HEK293 (cell line): ENCODE data around the gene PCCA.

Source experiments
- CTCF ChIA-PET: fragments of 350-600 bp; formaldehyde crosslinking; extraction: SDS; loops from one replicate; lab custom pipeline; 2021; ENCODE audit warnings: antibody characterized with exemption; lab: Yijun Ruan, JAX
- POLR2A ChIA-PET: fragments of 300-600 bp; formaldehyde crosslinking; extraction: SDS; loops from one replicate; lab custom pipeline; 2020; ENCODE audit warnings: antibody characterized with exemption, inconsistent platforms; lab: Yijun Ruan, JAX
- H3K27ac ChIP-seq: fragments of 200-500 bp; sonication (Bioruptor generic); 2 replicates; pipeline ENCODE4 v1.5.1; 2014; ENCODE audit warnings: low read depth, low read length, control low read depth, inconsistent platforms; ENCODE audit errors: extremely low read depth
- H3K36me3 ChIP-seq, 2 experiments: fragments of 200-500 bp in 1 of 2; sonication (Bioruptor generic) in 1 of 2; 1 replicate in 1 of 2; 2 replicates in 1 of 2; pipeline ENCODE4 v1.5.1; 2014 to 2017; ENCODE audit warnings: inconsistent platforms in 2 of 2, low read length in 2 of 2; ENCODE audit not compliant: control insufficient read depth in 2 of 2, insufficient read depth in 1 of 2
- H3K4me1 ChIP-seq: fragments of 200-500 bp; sonication (Bioruptor generic); 2 replicates; pipeline ENCODE4 v1.5.1; 2014; ENCODE audit warnings: mild to moderate bottlenecking, low read length, inconsistent platforms; ENCODE audit not compliant: control insufficient read depth, insufficient read depth
- H3K4me3 ChIP-seq: 2 replicates; pipeline ENCODE4 v1.5.1; 2011; ENCODE audit warnings: low read depth, mild to moderate bottlenecking, control low read depth, low read length, moderate library complexity
- H3K9me3 ChIP-seq: fragments of 200-500 bp; sonication (Bioruptor generic); 2 replicates; pipeline ENCODE4 v1.5.1; 2014; ENCODE audit warnings: low read depth, low read length, inconsistent platforms; ENCODE audit not compliant: control insufficient read depth, insufficient read depth
- AEBP2 ChIP-seq: fragments of 450-650 bp; formaldehyde crosslinking; IDR thresholded peaks from 2 replicates; pipeline ENCODE4 v1.5.1; 2016; ENCODE audit warnings: missing biosample characterization, missing genetic modification characterization, borderline replicate concordance
- BCL11B ChIP-seq: fragments of 450-650 bp; formaldehyde crosslinking; IDR thresholded peaks from 2 replicates; pipeline ENCODE4 v1.5.1; 2016; ENCODE audit warnings: low read depth, missing biosample characterization, missing genetic modification characterization
- MYNN ChIP-seq: fragments of 450-650 bp; formaldehyde crosslinking; IDR thresholded peaks from 2 replicates; pipeline ENCODE4 v1.5.1; 2016; ENCODE audit warnings: missing biosample characterization, missing genetic modification characterization, borderline replicate concordance
- PRDM1 ChIP-seq: fragments of 450-650 bp; formaldehyde crosslinking; IDR thresholded peaks from 2 replicates; pipeline ENCODE4; 2016; ENCODE audit warnings: missing biosample characterization, missing genetic modification characterization
- PRDM10 ChIP-seq: fragments of 450-650 bp; formaldehyde crosslinking; IDR thresholded peaks from 2 replicates; pipeline ENCODE4 v1.5.1; 2016; ENCODE audit warnings: missing biosample characterization, missing genetic modification characterization
- REST ChIP-seq: fragments of 450-650 bp; formaldehyde crosslinking; IDR thresholded peaks from 2 replicates; pipeline ENCODE4 v1.5.1; 2016; ENCODE audit warnings: missing biosample characterization, missing genetic modification characterization
- ZBTB10 ChIP-seq: fragments of 450-650 bp; formaldehyde crosslinking; IDR thresholded peaks from 2 replicates; pipeline ENCODE4 v1.5.1; 2016; ENCODE audit warnings: missing biosample characterization, missing genetic modification characterization
- ZFP3 ChIP-seq: fragments of 450-650 bp; formaldehyde crosslinking; IDR thresholded peaks from 2 replicates; pipeline ENCODE4 v1.5.1; 2016; ENCODE audit warnings: low read depth, missing biosample characterization, missing genetic modification characterization
- ZNF10 ChIP-seq: fragments of 450-650 bp; formaldehyde crosslinking; IDR thresholded peaks from 2 replicates; pipeline ENCODE4 v1.5.1; 2017; ENCODE audit warnings: missing biosample characterization, missing genetic modification characterization
- ZNF121 ChIP-seq: fragments of 450-650 bp; formaldehyde crosslinking; IDR thresholded peaks from 2 replicates; pipeline ENCODE4 v1.5.1; 2016; ENCODE audit warnings: missing biosample characterization, missing genetic modification characterization
- ZNF138 ChIP-seq: fragments of 450-650 bp; formaldehyde crosslinking; IDR thresholded peaks from 2 replicates; pipeline ENCODE4 v1.5.1; 2016; ENCODE audit warnings: missing biosample characterization, missing genetic modification characterization, borderline replicate concordance
- ZNF155 ChIP-seq: fragments of 450-650 bp; formaldehyde crosslinking; IDR thresholded peaks from 2 replicates; pipeline ENCODE4 v1.5.1; 2016; ENCODE audit warnings: missing biosample characterization, missing genetic modification characterization
- ZNF169 ChIP-seq: fragments of 450-650 bp; formaldehyde crosslinking; IDR thresholded peaks from 2 replicates; pipeline ENCODE4 v1.5.1; 2016; ENCODE audit warnings: missing biosample characterization, missing genetic modification characterization
- ZNF19 ChIP-seq: fragments of 450-650 bp; formaldehyde crosslinking; IDR thresholded peaks from 2 replicates; pipeline ENCODE4; 2016; ENCODE audit warnings: missing biosample characterization, missing genetic modification characterization, low read depth
- ZNF2 ChIP-seq: fragments of 450-650 bp; formaldehyde crosslinking; IDR thresholded peaks from 2 replicates; pipeline ENCODE4 v1.5.1; 2016; ENCODE audit warnings: missing biosample characterization, missing genetic modification characterization
- ZNF202 ChIP-seq: fragments of 450-650 bp; formaldehyde crosslinking; IDR thresholded peaks from 2 replicates; pipeline ENCODE4 v1.5.1; 2016; ENCODE audit warnings: missing biosample characterization, missing genetic modification characterization, borderline replicate concordance
- ZNF248 ChIP-seq: fragments of 450-650 bp; formaldehyde crosslinking; IDR thresholded peaks from 2 replicates; pipeline ENCODE4 v1.5.1; 2017; ENCODE audit warnings: missing biosample characterization, missing genetic modification characterization
- ZNF529 ChIP-seq: fragments of 450-650 bp; formaldehyde crosslinking; IDR thresholded peaks from 2 replicates; pipeline ENCODE4 v1.5.1; 2017; ENCODE audit warnings: missing genetic modification characterization, missing biosample characterization; ENCODE audit not compliant: insufficient replicate concordance
- ZNF548 ChIP-seq: fragments of 450-650 bp; formaldehyde crosslinking; IDR thresholded peaks from 2 replicates; pipeline ENCODE4 v1.5.1; 2016; ENCODE audit warnings: missing biosample characterization, missing genetic modification characterization
- ZNF555 ChIP-seq: fragments of 450-650 bp; formaldehyde crosslinking; conservative IDR thresholded peaks from 2 replicates; pipeline ENCODE4 v1.5.1; 2017; ENCODE audit warnings: missing biosample characterization, mild to moderate bottlenecking, missing genetic modification characterization, inconsistent platforms
- ZNF580 ChIP-seq: fragments of 450-650 bp; formaldehyde crosslinking; IDR thresholded peaks from 2 replicates; pipeline ENCODE4 v1.5.1; 2016; ENCODE audit warnings: missing biosample characterization, missing genetic modification characterization
- ZNF610 ChIP-seq: fragments of 450-650 bp; formaldehyde crosslinking; IDR thresholded peaks from 2 replicates; pipeline ENCODE4 v1.5.1; 2016; ENCODE audit warnings: missing biosample characterization, missing genetic modification characterization, borderline replicate concordance
- ZNF701 ChIP-seq: fragments of 450-650 bp; formaldehyde crosslinking; IDR thresholded peaks from 2 replicates; pipeline ENCODE4 v1.5.1; 2016; ENCODE audit warnings: missing biosample characterization, missing genetic modification characterization
- ZSCAN30 ChIP-seq: fragments of 450-650 bp; IDR thresholded peaks from 2 replicates; pipeline ENCODE4 v1.5.1; 2018; ENCODE audit warnings: missing biosample characterization, mild to moderate bottlenecking, missing genetic modification characterization, moderate library complexity

The PCCA gene

GRCh38 chr13:100532836-100533435, 444.0 kb downstream of the PCCA start:
- CTCF ChIA-PET: no interaction called here
- H3K9me3 ChIP-seq: no peaks in the 10 kb centered on the region
- no peaks in the 10 kb centered on the region for H3K4me1 ChIP-seq
- no peak overlapping the region for H3K4me3 ChIP-seq
- H3K27ac ChIP-seq: no peak overlapping the region
- H3K36me3 ChIP-seq: no peaks in the 10 kb centered on the region
- TF ChIP-seq AEBP2 (tag by site-specific recombination) (no peak), ZNF202 (tag by site-specific recombination) (no peak), ZNF155 (no peak), ZNF19 (no peak), ZNF2 (tag by site-specific recombination) (no peak), BCL11B (tag by site-specific recombination) (no peak), ZNF529 (tag by site-specific recombination) (no peak), ZNF121 (tag by site-specific recombination) (no peak), REST (tag by site-specific recombination) (no peak), ZNF555 (tag by site-specific recombination) (no peak), ZNF610 (tag by site-specific recombination) (no peak), ZNF248 (tag by site-specific recombination) (no peak), ZNF10 (tag by site-specific recombination) (no peak), ZNF138 (tag by site-specific recombination) (no peak)
- POLR2A ChIA-PET: no interaction called here

GRCh38 chr13:100533588-100534041, 444.7 kb downstream of the PCCA start:
- no peaks in the 10 kb centered on the region for H3K9me3 ChIP-seq
- ChIA-PET CTCF (no interaction called here), POLR2A (no interaction called here)
- H3K4me3 ChIP-seq: no peak overlapping the region
- H3K36me3 ChIP-seq: no peaks in the 10 kb centered on the region
- H3K4me1 ChIP-seq: no peaks in the 10 kb centered on the region
- H3K27ac ChIP-seq: no peak overlapping the region
- no peak for TF ChIP-seq ZNF548
- no peak for TF ChIP-seq ZNF169 (tag by site-specific recombination)
- no peak for TF ChIP-seq ZNF701
- TF ChIP-seq ZFP3 (tag by site-specific recombination): no peak
- TF ChIP-seq ZBTB10 (tag by site-specific recombination): no peak
- TF ChIP-seq ZNF248 (tag by site-specific recombination): no peak
- no peak for TF ChIP-seq MYNN (tag by site-specific recombination)
- TF ChIP-seq ZSCAN30 (tag by site-specific recombination): no peak
- no peak for TF ChIP-seq ZNF580
- no peak for TF ChIP-seq PRDM1
- no peak for TF ChIP-seq PRDM10
